ENCODE measurements around the gene KIF1B.
"Not testable (repeated sequence)": the region's sequence is repeated elsewhere in the genome, so short reads cannot be mapped to it uniquely, and the experiment has no call there.

KIF1B gene

GRCh38 chr1:10388387-10388715 lies 178.0 kb downstream of the KIF1B start:
- DNase-seq (ENCODE audit: low read depth) = no peak

- no peak for DNase-seq (ENCODE audit: low read depth)
These were observed 179.1 kb downstream of the KIF1B start for GRCh38 chr1:10389271-10389973.

DNA sequence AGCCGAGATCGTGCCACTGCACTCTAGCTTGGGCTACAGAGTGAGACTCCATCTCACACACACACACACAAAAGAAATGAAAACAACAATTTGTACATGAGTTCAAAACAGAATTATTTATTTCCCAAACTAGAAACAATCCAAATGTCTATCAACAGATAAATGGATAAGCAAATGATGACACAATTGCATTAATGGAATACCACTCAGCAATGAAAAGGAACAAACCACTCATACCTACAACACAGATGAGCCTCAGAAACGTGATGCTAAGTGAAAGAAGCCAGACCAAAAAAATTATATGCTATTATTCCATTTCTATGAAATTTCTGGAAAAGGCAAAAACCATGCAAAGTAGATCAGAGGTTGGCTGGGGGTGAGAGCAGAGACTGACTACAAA lies 186.5 kb downstream of the KIF1B start:
- no peak for DNase-seq (ENCODE audit: low read depth)

- DNase-seq (ENCODE audit: low read depth) = no peak
These were observed 187.9 kb downstream of the KIF1B start for GRCh38 chr1:10398278-10398733.

- DNase-seq (ENCODE audit: low read depth) = peak; percentile 95
These were observed 188.5 kb downstream of the KIF1B start, which contains the start of gene PGD for GRCh38 chr1:10398734-10399443. Gene PGD, plus strand, starts transcription at chr1:10399064. Its CDS starts 54 bp downstream, at chr1:10399118.

GRCh38 chr1:10399444-10399941 lies 189.1 kb downstream of the KIF1B start:
- no peak for DNase-seq (ENCODE audit: low read depth)

DNA sequence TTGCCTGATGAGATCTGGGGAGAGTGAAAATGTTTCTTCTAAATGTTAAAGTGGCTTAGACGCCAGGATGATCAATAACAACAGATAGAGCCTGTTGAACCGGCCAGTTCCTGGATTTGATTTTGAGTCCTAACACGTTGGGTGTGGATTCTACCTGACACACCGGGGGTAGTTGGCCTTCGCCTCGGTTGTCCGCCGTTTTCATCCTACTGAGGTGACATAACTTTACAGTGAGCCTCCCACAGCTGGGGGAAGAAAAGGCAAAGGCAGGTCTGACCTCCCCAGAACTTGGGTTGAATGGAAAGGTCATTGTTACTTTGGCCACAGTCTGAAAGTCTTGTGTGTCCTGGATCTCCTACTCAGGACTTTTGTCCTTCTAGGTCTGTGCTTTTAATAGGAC lies 189.6 kb downstream of the KIF1B start:
- DNase-seq (ENCODE audit: low read depth) = no peak

- DNase-seq (ENCODE audit: low read depth) = no peak
These were observed 190.9 kb downstream of the KIF1B start for GRCh38 chr1:10401281-10401680.

DNA sequence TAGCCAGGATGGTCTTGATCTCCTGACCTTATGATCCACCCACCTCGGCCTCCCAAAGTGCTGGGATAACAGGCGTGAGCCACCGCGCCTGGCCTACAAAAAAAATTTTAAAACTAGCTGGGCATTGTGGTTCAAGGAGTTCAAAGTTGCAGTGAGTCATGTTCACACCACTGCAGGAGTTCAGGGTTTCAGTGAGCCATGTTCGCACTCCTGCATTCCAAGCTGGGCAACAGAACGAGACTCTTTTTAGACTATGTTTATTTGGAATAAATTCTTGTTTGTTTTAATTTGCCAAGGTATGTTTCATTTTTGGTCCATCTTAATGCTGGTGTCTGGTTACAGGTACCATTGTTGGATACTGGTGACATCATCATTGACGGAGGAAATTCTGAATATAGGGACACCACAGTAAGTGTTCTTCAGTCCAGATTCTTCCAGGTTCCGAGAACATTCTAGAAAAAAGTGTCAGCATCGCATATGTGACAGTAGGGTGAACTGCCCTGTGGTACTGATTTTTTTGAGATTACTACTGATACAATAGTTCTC lies 192.4 kb downstream of the KIF1B start:
- DNase-seq (ENCODE audit: low read depth) = no peak

DNA sequence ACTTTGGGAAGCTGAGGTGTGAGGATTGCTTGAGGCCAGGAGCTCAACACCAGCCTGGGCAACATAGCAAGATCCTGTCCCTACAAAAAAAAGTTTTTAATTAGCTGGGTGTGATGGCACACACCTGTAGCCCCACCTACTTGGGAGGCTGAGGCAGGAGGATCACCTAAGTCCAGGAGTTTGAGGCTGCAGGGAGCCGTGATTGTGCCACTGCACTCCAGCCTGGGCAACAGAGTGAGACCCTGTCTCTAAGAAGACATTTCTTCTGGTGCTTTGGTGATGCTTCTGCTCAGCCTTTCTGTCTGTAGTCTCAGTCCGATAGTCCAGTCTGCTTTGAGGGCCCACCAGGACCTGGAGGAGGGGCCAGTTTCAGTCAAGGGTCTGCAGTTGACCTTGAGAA lies 196.8 kb downstream of the KIF1B start:
- no peak for DNase-seq (ENCODE audit: low read depth)

GRCh38 chr1:10415211-10415930 lies 205.0 kb downstream of the KIF1B start:
- no peak for DNase-seq (ENCODE audit: low read depth)

GRCh38 chr1:10415967-10416366 lies 205.6 kb downstream of the KIF1B start:
- DNase-seq (ENCODE audit: low read depth) = not testable (repeated sequence)

GRCh38 chr1:10418741-10419140 lies 208.4 kb downstream of the KIF1B start:
- DNase-seq (ENCODE audit: low read depth) = not testable (repeated sequence)

DNA sequence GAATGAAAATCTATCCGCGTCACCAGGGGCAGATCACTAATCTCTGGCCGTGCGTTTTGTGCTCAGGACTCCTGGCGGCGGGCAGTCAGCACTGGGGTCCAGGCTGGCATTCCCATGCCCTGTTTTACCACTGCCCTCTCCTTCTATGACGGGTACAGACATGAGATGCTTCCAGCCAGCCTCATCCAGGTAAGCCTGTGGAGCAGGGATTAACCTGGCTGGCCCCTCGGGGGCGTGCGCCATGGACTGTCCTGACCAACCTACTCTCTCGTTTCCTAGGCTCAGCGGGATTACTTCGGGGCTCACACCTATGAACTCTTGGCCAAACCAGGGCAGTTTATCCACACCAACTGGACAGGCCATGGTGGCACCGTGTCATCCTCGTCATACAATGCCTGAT lies 209.0 kb downstream of the KIF1B start:
- no peak for DNase-seq (ENCODE audit: low read depth)

GRCh38 chr1:10421637-10422036 lies 211.3 kb downstream of the KIF1B start:
- no peak for DNase-seq (ENCODE audit: low read depth)

- no peak for DNase-seq (ENCODE audit: low read depth)
These were observed 213.7 kb downstream of the KIF1B start for GRCh38 chr1:10424034-10424433.

GRCh38 chr1:10424651-10425050 lies 214.3 kb downstream of the KIF1B start:
- DNase-seq (ENCODE audit: low read depth) = no peak

- DNase-seq (ENCODE audit: low read depth) = not testable (repeated sequence)
These were observed 215.6 kb downstream of the KIF1B start for GRCh38 chr1:10425826-10426534.

GRCh38 chr1:10426535-10426848 lies 216.1 kb downstream of the KIF1B start:
- DNase-seq (ENCODE audit: low read depth) = not testable (repeated sequence)

DNA sequence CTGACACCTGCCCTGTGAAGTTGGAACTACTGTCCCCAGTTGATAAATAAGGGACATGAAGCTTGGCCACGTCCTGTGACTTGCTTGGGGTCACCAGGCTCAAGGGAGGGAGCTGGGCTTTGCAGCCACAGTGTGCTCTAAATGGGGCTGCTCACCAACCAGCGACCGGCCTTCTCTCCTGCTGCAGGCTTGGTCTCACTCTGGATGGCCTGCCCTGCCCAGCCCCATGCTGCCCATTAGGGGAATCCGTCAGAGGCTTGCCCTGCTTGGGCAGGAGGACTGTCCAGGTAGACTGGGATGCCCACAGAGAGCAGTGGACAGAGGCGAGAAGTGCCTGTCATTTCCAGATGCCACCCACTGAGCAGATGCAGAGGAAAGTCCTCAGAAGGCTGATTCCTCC lies 218.6 kb downstream of the KIF1B start:
- no peak for DNase-seq (ENCODE audit: low read depth)

GRCh38 chr1:10429868-10430215 lies 219.5 kb downstream of the KIF1B start:
- DNase-seq (ENCODE audit: low read depth) = no peak
